Measurements from ENCODE around the gene ITM2C.

ITM2C gene

GRCh38 chr2:230891064-230891463, 26.3 kb downstream of the ITM2C start:
- Histone ChIP-seq H3K9ac (ENCODE audit: low read length) (no peak overlapping the region), H3K4me1 (ENCODE audit: insufficient read depth, low read length, severe bottlenecking) (peaks cover 11% of the 10 kb centered on the region), H3K36me3 (ENCODE audit: insufficient read depth, low read length) (no peaks in the 10 kb centered on the region), H2AFZ (ENCODE audit: low read length) (no peak overlapping the region), H3K4me3 (ENCODE audit: low read depth, low read length, poor library complexity, severe bottlenecking) (no peak overlapping the region), H3K79me2 (ENCODE audit: insufficient read depth, low read length) (no peaks in the 10 kb centered on the region), H3K9me2 (ENCODE audit: low read depth, low read length) (no peaks in the 10 kb centered on the region), H3F3A (ENCODE audit: insufficient read depth, low read length) (no peaks in the 10 kb centered on the region), H4K20me1 (ENCODE audit: insufficient read depth, low read length) (no peaks in the 10 kb centered on the region), H3K27me3 (ENCODE audit: insufficient read depth, low read length) (peaks cover 15% of the 10 kb centered on the region; the same call in 1 of the 2 replicates), H3K27ac (ENCODE audit: low read depth, low read length, poor library complexity, severe bottlenecking) (no peak overlapping the region), H3K9me3 (ENCODE audit: low read length) (no peaks in the 10 kb centered on the region), H3K4me2 (ENCODE audit: low read length) (no peak overlapping the region)
- TF ChIP-seq EZH2 (IDR thresholded peaks at IDR 0.05; ENCODE audit: borderline replicate concordance, low read length), result no peak
- no peak for TF ChIP-seq CTCF (IDR thresholded peaks at IDR 0.05; ENCODE audit: low read length)

- Histone ChIP-seq H3K27ac (ENCODE audit: low read depth, low read length, poor library complexity, severe bottlenecking) (no peak overlapping the region), H3K79me2 (ENCODE audit: insufficient read depth, low read length) (no peaks in the 10 kb centered on the region), H3K27me3 (ENCODE audit: insufficient read depth, low read length) (peaks cover 16% of the 10 kb centered on the region; the same call in 1 of the 2 replicates), H4K20me1 (ENCODE audit: insufficient read depth, low read length) (no peaks in the 10 kb centered on the region), H3K36me3 (ENCODE audit: insufficient read depth, low read length) (no peaks in the 10 kb centered on the region), H3K9me3 (ENCODE audit: low read length) (no peaks in the 10 kb centered on the region), H3K9ac (ENCODE audit: low read length) (no peak overlapping the region), H3K4me1 (ENCODE audit: insufficient read depth, low read length, severe bottlenecking) (peaks cover 9% of the 10 kb centered on the region), H3K4me3 (ENCODE audit: low read depth, low read length, poor library complexity, severe bottlenecking) (no peak overlapping the region), H3K9me2 (ENCODE audit: low read depth, low read length) (no peaks in the 10 kb centered on the region), H3K4me2 (ENCODE audit: low read length) (no peak overlapping the region), H2AFZ (ENCODE audit: low read length) (no peak overlapping the region), H3F3A (ENCODE audit: insufficient read depth, low read length) (no peaks in the 10 kb centered on the region)
- TF ChIP-seq CTCF (IDR thresholded peaks at IDR 0.05; ENCODE audit: low read length) (no peak), EZH2 (IDR thresholded peaks at IDR 0.05; ENCODE audit: borderline replicate concordance, low read length) (no peak)
Observed at GRCh38 chr2:230891509-230891908, 26.8 kb downstream of the ITM2C start.

GRCh38 chr2:230893338-230893737, 28.6 kb downstream of the ITM2C start:
- no peak overlapping the region for H3K4me3 ChIP-seq (ENCODE audit: low read depth, low read length, poor library complexity, severe bottlenecking)
- H3K36me3 ChIP-seq (ENCODE audit: insufficient read depth, low read length), result no peaks in the 10 kb centered on the region
- peaks cover 9% of the 10 kb centered on the region for H3K4me1 ChIP-seq (ENCODE audit: insufficient read depth, low read length, severe bottlenecking)
- no peaks in the 10 kb centered on the region for H3K79me2 ChIP-seq (ENCODE audit: insufficient read depth, low read length)
- no peak overlapping the region for H3K27ac ChIP-seq (ENCODE audit: low read depth, low read length, poor library complexity, severe bottlenecking)
- no peaks in the 10 kb centered on the region for H3F3A ChIP-seq (ENCODE audit: insufficient read depth, low read length)
- no peaks in the 10 kb centered on the region for H3K9me2 ChIP-seq (ENCODE audit: low read depth, low read length)
- no peak overlapping the region for H3K4me2 ChIP-seq (ENCODE audit: low read length)
- TF ChIP-seq EZH2 (IDR thresholded peaks at IDR 0.05; ENCODE audit: borderline replicate concordance, low read length) (no peak), CTCF (IDR thresholded peaks at IDR 0.05; ENCODE audit: low read length) (no peak)
- H2AFZ ChIP-seq (ENCODE audit: low read length), result no peak overlapping the region
- no peaks in the 10 kb centered on the region for H4K20me1 ChIP-seq (ENCODE audit: insufficient read depth, low read length)
- no peak overlapping the region for H3K9ac ChIP-seq (ENCODE audit: low read length)
- H3K9me3 ChIP-seq (ENCODE audit: low read length), result no peaks in the 10 kb centered on the region
- peaks cover 21% of the 10 kb centered on the region; the same call in 1 of the 2 replicates for H3K27me3 ChIP-seq (ENCODE audit: insufficient read depth, low read length)

Measured in OCI-LY1 (cell line).